K562 (cell line): Measurements from ENCODE around the gene SERGEF. TPM values are rescaled to one million over a fixed set of nuclear protein-coding genes. Genes with fewer than 3 reads are reported as not detected.
"Not testable (repeated sequence)": the region's sequence is repeated elsewhere in the genome, so short reads cannot be mapped to it uniquely, and the experiment has no call there.

Experiments
- ATAC-seq: fragments of 200-7000 bp; cut with Tn5 transposase; 3 replicates; pipeline ENCODE4 v1.9.1; 2020; ENCODE audit warnings: moderate library complexity
- BruUV-seq: library from RNA; stranded (reverse); fragments of 400-500 nt; replicated peaks from 2 replicates; lab custom pipeline; 2021; lab: Mats Ljungman, UMichigan
- CTCF ChIA-PET: fragments of 300-600 bp; formaldehyde crosslinking; extraction: SDS; loops from one replicate; lab custom pipeline; 2021; ENCODE audit warnings: low intra/inter-chr PET ratio; lab: Yijun Ruan, JAX
- POLR2A ChIA-PET: fragments of 300-600, 350-650 bp; sonication (Branson Sonifier 250); formaldehyde crosslinking; extraction: SDS; loops from one replicate; lab custom pipeline; 2021; ENCODE audit warnings: antibody characterized with exemption, inconsistent platforms; lab: Yijun Ruan, JAX
- DNase-seq, 4 experiments: peaks; one replicate each; pipeline versions ENCODE4 v3.0.0 to v3.0.0-alpha.2; 2011 to 2018; ENCODE audit warnings: low spot score in 3 of 4, mixed read lengths in 3 of 4; ENCODE audit errors: extremely low read depth in 1 of 4
- FAIRE-seq: peaks from 2 replicates; lab custom pipeline; 2011; peaks lifted over from hg19 to GRCh38; lab: Jason Lieb, UNC
- H2AFZ ChIP-seq: 2 replicates; pipeline ENCODE4 v1.6.0; 2011; ENCODE audit warnings: low read depth, low read length, control low read depth, inconsistent platforms
- H3K27ac ChIP-seq: fragments of 200-600 bp; 3 replicates; pipeline ENCODE4 v1.8.0; 2011; ENCODE audit warnings: low read depth, mild to moderate bottlenecking, control low read depth, inconsistent platforms, low read length, moderate library complexity, mixed read lengths; ENCODE audit errors: extremely low read depth
- H3K27me3 ChIP-seq, 2 experiments: fragments of 300-600 bp in 1 of 2; 2 replicates in 1 of 2; 3 replicates in 1 of 2; pipeline versions ENCODE4 v1.6.0 to v1.8.0; 2011; ENCODE audit warnings: inconsistent platforms in 2 of 2, low read length in 2 of 2, mild to moderate bottlenecking in 1 of 2, mixed read lengths in 1 of 2, moderate library complexity in 1 of 2; ENCODE audit not compliant: control insufficient read depth in 2 of 2, insufficient read depth in 2 of 2
- H3K36me3 ChIP-seq: fragments of 300-600 bp; 3 replicates; pipeline ENCODE4 v1.8.0; 2011; ENCODE audit warnings: mild to moderate bottlenecking, low read length, inconsistent platforms; ENCODE audit not compliant: control insufficient read depth, insufficient read depth
- H3K4me1 ChIP-seq, 2 experiments: fragments of 200-600 bp in 1 of 2; replicated peaks in 1 of 2; 2 replicates in 1 of 2; 3 replicates in 1 of 2; pipeline versions ENCODE4 v1.5.1 to v1.8.0; 2011; ENCODE audit warnings: inconsistent platforms in 2 of 2, low read length in 2 of 2, mild to moderate bottlenecking in 1 of 2, mixed read lengths in 1 of 2, moderate library complexity in 1 of 2; ENCODE audit not compliant: control insufficient read depth in 2 of 2, insufficient read depth in 2 of 2
- H3K4me2 ChIP-seq: 2 replicates; pipeline ENCODE4 v1.6.1; 2011; ENCODE audit warnings: low read length, control low read depth, inconsistent platforms, mixed read lengths; ENCODE audit not compliant: insufficient read depth
- H3K4me3 ChIP-seq: fragments of 200-600 bp; sonication (generic), shearing (Covaris generic); 2 replicates; pipeline ENCODE4 v1.5.1; 2016; ENCODE audit warnings: control low read depth, inconsistent platforms
- H3K79me2 ChIP-seq: fragments of 200-600 bp; 3 replicates; pipeline ENCODE4 v1.8.0; 2011; ENCODE audit warnings: low read length, inconsistent platforms; ENCODE audit not compliant: control insufficient read depth, insufficient read depth
- H3K9ac ChIP-seq, 2 experiments: 2 replicates each; pipeline versions ENCODE4 v1.6.0 to v1.6.1; 2011; ENCODE audit warnings: low read depth in 2 of 2, low read length in 2 of 2, control low read depth in 1 of 2, inconsistent platforms in 1 of 2, mild to moderate bottlenecking in 1 of 2, mixed read lengths in 1 of 2; ENCODE audit not compliant: insufficient read depth in 1 of 2
- H3K9me1 ChIP-seq: one replicate; pipeline ENCODE4 v1.6.0; 2011; ENCODE audit warnings: inconsistent platforms, mild to moderate bottlenecking, low read length, moderate library complexity; ENCODE audit not compliant: control insufficient read depth, insufficient read depth
- H3K9me3 ChIP-seq: replicated peaks from 2 replicates; pipeline ENCODE4 v1.5.1; 2011; ENCODE audit warnings: low read depth, low read length, inconsistent platforms; ENCODE audit not compliant: control insufficient read depth, insufficient read depth
- H4K20me1 ChIP-seq: replicated peaks from 2 replicates; pipeline ENCODE4 v1.6.1; 2011; ENCODE audit warnings: low read length, inconsistent platforms, mixed read lengths; ENCODE audit not compliant: control insufficient read depth, insufficient read depth
- GTF2A2 ChIP-seq: IDR thresholded peaks from 2 replicates; pipeline ENCODE4 v1.6.1; 2016; ENCODE audit warnings: mild to moderate bottlenecking, missing genetic modification characterization, missing compliant biosample characterization
- JUN ChIP-seq, 2 experiments: sonication (generic) in 1 of 2; formaldehyde crosslinking in 1 of 2; IDR thresholded peaks; 2 replicates each; pipeline versions ENCODE4 v1.6.1 to v1.8.0; 2012 to 2022; ENCODE audit warnings: borderline replicate concordance in 2 of 2, mild to moderate bottlenecking in 2 of 2, improper control_type of control experiment in 1 of 2, low read depth in 1 of 2, low read length in 1 of 2, missing genetic modification reagents in 1 of 2
- MTA3 ChIP-seq: fragments of 450-650 bp; formaldehyde crosslinking; IDR thresholded peaks from 2 replicates; pipeline ENCODE4 v1.6.1; 2017; ENCODE audit warnings: mild to moderate bottlenecking, borderline replicate concordance
- ZNF121 ChIP-seq: sonication (generic); formaldehyde crosslinking; conservative IDR thresholded peaks from 2 replicates; pipeline ENCODE4 v1.8.0; 2022; ENCODE audit warnings: missing genetic modification reagents
- WGBS: fragments of 100-300 bp; shearing (Covaris generic); methylation state at CpG from one replicate; pipeline ENCODE4 v1.1.6; 2016; ENCODE audit warnings: low coverage, mixed read lengths; ENCODE audit not compliant: insufficient coverage; ENCODE audit errors: missing lambda C conversion rate; 5-methylcytosine and 5-hydroxymethylcytosine counted together
- in situ Hi-C: fragments of 300-500 bp; cut with MboI; formaldehyde crosslinking; loops from 4 replicates; pipeline ENCODE4 v1.15.0; 2018; ENCODE audit warnings: inconsistent platforms, mixed read lengths
- intact Hi-C: fragments of 100-400 bp; cut with micrococcal nuclease; formaldehyde crosslinking; loops from 2 replicates; pipeline ENCODE4 v1.14.2; 2022
- polyA plus RNA-seq, 8 experiments: library from polyadenylated mRNA; depleted of rRNA in 4 of 8; stranded (reverse) in 5 of 8; unstranded in 3 of 8; fragments of >200 nt; fragmentation: Nextera tagmentation in 2 of 8; fragmentation: Illumina TruSeq in 1 of 8; extraction: Ambion mirVana in 2 of 8; extraction: Trizol in 1 of 8; gene quantifications; 2 replicates each; pipeline versions ENCODE4 v1.2.1 to v1.2.3, GENCODE V29; 2011 to 2014; ENCODE audit warnings: inconsistent platforms in 1 of 8, missing spikeins in 1 of 8
- total RNA-seq, 7 experiments: library from RNA; depleted of rRNA in 6 of 7; stranded (reverse); fragments of >200 nt in 6 of 7; fragmentation: Illumina TruSeq in 2 of 7; extraction: Trizol in 2 of 7; gene quantifications; 2 replicates each; pipeline versions ENCODE4 v1.2.1 to v1.2.3, GENCODE V29; 2011 to 2021; ENCODE audit warnings: low replicate concordance in 1 of 7

SERGEF gene
- total and polyA plus RNA-seq, 9 of the 15 experiments (the other 6 are each of a cell fraction or from before 2014, with no cell fraction given) = 10.2 to 28.0 (median 19.9) TPM

DNA sequence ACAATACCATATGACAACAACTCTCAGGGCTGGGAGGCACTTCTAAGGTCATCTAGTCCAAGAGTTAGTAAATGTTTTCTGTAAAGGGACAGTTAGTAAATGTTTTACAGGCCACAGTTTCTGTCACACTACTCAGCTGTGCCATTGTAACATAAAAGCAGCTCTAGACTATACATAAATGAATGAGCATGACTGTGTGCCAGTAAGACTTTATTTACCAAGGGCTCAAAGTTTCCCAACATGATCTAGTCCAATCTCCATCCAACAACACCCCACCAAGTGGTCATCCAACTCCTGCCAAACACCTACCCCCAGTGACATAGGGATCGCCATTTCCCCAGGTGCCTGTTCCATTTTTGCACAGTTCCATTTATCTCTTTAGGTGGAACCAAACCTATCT, 12.1 kb downstream of the SERGEF start (continued):
- TF ChIP-seq JUN (IDR thresholded peaks at IDR 0.05; ENCODE audit: borderline replicate concordance, low read depth, low read length) (no peak), JUN (CRISPR knock-in tag; IDR thresholded peaks at IDR 0.05; ENCODE audit: borderline replicate concordance) (no peak), MTA3 (no peak), GTF2A2 (no peak)

- H3K4me3 ChIP-seq, H3K9me1 ChIP-seq, CTCF ChIA-PET, H3K4me2 ChIP-seq, BruUV-seq, H3K27ac ChIP-seq, intact Hi-C loops, H3K4me1 ChIP-seq, H3K79me2 ChIP-seq, in situ Hi-C loops, H3K27me3 ChIP-seq, H2AFZ ChIP-seq, H3K9ac ChIP-seq, ATAC-seq, H3K9me3 ChIP-seq, H4K20me1 ChIP-seq, DNase-seq, FAIRE-seq: not testable (repeated sequence)
- POLR2A ChIA-PET = interaction anchor here (1.6 kb wide), 1 partner anchor 12 kb away, joined by 4 read pairs; no protein-coding TSS in a partner anchor
- 91% methylated on average over 4 of the region's 4 CpGs for WGBS
- TF ChIP-seq ZNF121 (CRISPR knock-in tag) = peak; percentile 66; the same call in 1 of the 2 replicates
- peaks cover 26% of the 10 kb centered on the region; the same call in 2 of the 3 replicates for H3K36me3 ChIP-seq
Measured at GRCh38 chr11:18000128-18000527, 12.7 kb downstream of the SERGEF start.
